H54 (cell line): ENCODE data around the gene SLC29A3.
A peak's percentile ranks its signal among the peaks of the same experiment; 100 is the strongest.

Source experiments
- DNase-seq: peaks from one replicate; pipeline ENCODE4 v3.0.0; 2011; ENCODE audit warnings: low spot score, mixed read lengths; ENCODE audit not compliant: insufficient read length
- FAIRE-seq: peaks from 3 replicates; lab custom pipeline; 2011; peaks lifted over from hg19 to GRCh38; lab: Jason Lieb, UNC
- POLR2A ChIP-seq: IDR thresholded peaks from 2 replicates; pipeline ENCODE4 v1.6.1; 2011; ENCODE audit warnings: low read depth, mild to moderate bottlenecking, low read length

SLC29A3 gene

DNA sequence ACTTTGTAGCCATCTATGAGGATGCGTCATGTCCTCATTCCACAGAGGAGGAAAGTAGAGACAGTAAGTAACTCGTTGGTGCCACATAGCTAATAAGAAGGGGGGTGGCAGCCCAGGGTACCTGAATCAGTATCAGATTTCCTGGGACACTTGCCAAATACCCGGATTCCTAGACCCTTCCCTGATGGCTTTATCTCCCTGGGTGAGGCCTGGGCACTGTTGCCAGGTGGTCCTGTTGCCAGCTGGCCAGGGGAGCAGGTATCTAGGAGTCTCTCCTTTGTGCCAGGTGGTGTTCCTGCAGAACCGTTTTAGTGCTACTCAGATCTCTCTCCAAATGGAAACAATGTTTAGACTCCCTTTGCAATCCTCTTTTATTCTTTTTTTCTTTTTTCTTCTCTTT is 12.7 kb downstream of the SLC29A3 start:
- no peak for TF ChIP-seq POLR2A
- DNase-seq (no peak), FAIRE-seq (no peak)

DNA sequence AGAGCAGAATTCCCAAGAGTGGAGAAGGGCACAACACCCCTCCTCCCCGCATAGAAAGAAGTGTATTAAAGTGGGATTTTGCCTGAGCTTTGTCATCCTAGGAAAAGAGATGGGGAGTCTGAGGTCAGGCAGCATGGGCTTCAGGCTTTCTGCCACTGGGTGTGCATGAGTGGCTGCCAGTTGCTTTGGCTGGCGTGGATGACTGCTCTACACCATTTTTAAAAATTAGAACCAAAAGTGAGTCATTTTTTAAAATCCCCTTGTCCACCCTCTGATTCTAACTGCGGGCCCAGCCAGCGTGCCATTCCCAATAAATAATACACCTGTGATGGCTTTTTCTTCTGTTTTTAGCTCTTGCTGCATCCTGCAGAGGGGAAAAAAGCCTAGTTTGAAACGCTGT is 13.4 kb downstream of the SLC29A3 start:
- FAIRE-seq, result no peak
- no peak for TF ChIP-seq POLR2A
- DNase-seq, result no peak

DNA sequence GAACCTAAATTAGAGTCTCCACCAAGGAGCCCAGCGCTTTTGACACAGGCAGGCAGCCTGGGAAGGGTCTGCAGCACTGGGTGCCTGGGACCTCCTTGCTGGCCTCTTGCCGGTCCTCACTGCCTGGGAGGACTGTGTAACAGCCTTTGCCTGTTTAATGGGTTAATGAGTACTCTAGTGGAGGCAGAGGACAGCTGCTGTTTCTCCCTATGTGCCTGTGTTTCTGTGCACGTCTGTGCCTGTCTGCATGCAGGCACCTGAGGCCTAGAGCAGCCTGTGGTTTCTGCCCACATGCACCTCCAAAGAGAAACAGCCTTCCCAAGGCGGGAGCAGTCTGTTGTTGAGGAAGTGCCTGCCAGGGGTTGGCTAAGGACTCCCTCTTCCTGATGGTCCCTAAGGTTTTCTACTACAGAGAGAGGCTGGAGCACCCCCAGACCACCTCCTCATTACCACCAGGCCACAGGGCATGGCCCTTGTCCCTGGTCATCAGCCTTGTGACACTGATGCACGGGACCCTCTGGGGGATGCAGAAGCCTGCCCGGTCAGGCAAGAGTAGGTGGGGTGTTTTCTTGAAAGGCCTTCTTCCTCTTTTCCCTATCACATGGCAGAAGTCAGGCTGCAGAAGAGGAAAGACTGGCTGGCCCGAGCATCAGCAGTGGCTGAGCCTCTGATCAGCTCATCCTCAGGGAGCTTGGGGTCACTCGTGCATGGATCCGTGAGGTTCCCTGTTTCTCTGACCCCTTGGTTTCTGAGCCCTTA is 14.2 kb downstream of the SLC29A3 start:
- DNase-seq (no peak), FAIRE-seq (no peak)
- TF ChIP-seq POLR2A, result no peak

DNA sequence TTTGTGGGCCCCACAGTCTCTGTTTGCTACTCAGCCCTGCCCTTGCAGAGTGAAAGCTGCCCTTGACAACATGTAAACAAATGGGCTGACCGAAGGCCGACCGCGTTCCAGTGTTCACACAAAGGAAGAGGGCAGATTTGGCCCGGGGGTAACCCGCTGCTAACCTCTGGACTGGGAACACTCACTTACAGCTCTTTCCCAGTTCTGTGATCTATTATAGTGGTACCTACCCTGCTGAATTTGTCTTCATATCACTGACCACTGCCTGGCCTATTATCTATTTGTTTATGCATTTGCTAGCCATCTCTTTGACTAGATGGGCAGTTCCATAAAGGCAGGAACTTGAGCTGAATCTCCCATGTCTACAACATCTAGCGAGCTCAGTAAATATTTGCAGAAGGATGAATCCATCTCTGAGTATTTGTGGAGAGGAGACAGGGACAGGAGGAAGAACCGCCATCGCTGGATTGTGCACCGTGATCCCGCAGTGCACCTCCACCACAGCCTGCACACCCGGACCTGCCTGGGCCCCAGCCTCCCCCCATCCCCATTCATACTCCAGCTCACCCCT is 15.2 kb downstream of the SLC29A3 start:
- no peak for FAIRE-seq
- TF ChIP-seq POLR2A, result no peak
- no peak for DNase-seq

DNA sequence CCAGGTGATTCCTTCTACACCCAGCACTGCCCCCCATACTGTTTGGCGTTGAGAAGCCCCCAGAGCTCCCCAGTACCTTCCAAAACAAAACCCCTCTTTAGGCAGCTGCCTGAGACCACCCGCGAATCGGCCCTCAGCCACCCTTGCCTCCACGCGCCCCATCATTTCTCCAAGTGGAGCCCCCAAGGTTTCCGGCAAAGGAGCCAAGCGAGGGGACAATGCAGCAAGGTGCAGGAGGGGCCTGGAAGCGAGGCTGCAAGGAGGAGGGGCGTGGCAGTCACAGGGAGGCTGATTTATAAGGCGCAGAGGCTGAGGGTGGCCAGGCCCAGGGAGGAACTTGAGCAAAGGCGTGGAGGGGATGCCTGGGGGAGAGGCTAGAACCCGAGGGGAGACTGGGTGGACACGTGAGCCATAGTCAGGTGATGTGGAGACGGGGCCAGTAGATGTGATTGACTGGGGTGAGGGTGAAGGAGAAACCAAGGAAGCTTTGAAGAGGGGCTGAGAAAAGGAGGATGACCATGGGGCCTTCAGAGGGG is 16.2 kb downstream of the SLC29A3 start:
- TF ChIP-seq POLR2A, result no peak
- no peak for FAIRE-seq
- no peak for DNase-seq

DNA sequence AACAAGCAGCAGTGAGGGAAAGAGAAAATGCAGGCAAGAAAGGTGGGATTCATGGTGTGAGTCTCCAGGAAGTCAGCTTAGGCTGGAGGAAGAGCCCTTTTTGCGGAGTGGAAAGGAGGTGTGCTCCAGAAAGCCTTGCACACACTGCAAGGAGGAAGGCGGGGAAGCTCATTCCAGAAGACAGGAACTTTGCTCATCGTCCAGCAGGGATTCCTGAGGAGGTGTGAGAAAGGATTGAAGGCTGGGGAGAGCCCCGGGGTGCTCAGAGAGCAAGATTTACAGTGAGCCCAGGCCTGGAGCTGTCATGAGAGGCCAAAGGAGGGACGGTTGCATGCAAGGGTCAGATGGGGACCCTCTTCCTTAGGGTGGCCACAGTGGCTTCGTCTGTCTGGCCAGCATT is 17.6 kb downstream of the SLC29A3 start:
- no peak for TF ChIP-seq POLR2A
- DNase-seq, result no peak
- FAIRE-seq, result no peak

DNA sequence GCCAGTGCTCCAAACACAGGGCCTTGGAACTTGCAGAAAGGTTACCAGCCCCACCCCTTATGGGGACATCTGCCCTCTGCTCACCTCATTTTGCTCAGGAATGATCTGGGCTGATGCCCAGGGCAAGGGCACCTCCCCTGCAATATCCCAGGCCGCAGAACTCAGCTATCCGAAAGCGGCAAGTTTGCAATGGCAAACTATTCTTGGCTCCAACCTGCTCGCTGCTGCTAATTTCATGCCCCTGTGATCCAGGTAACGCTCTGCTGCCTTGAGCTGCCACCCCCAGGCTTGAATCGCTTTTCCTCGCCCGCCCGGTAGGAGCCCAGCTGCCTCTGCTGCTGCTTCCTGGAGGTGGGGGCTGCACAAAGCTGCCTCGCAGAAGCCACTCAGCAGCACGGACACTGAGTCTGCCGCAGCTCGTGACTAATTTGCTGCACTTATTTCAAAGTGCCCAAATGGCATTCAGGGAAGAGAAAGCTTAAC is 18.2 kb downstream of the SLC29A3 start:
- no peak for FAIRE-seq
- no peak for DNase-seq
- no peak for TF ChIP-seq POLR2A

DNA sequence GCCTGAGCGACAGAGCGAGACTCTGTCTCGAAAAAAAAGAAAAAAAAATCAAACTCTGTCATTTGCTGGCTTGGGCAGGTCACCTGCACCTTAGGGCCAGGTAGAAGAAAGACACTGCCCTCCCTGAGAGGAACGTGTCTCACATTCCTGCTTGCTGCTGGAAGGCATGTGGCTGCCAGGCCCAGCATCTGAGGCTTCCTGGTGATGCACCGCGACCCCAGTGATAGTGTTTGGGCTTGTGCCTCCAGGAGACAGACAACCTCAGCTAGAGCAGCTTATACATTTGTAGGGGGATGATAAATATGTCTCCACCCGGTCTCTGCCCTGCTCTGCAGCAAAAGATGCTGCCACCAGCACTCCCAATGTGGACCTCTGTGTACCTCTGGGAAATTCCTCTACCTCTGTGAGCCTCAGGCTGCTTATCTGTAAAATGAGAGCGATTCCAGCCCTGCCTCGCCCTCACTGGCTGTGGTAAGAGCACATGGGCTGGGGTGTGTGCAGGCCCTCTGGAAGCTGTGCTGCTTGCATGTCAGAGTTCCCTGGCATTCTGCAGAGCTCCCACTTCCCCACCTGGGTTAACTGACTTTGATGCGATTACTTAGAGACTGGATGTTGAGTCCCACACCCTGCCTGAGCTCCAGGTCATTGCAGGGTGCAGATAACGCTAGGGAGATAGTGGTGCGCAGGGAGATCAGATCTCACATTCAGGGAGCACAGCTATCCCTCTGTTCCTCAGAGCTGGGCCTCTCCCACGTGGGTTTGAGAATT is 19.9 kb downstream of the SLC29A3 start:
- DNase-seq (no peak), FAIRE-seq (no peak)
- no peak for TF ChIP-seq POLR2A

DNA sequence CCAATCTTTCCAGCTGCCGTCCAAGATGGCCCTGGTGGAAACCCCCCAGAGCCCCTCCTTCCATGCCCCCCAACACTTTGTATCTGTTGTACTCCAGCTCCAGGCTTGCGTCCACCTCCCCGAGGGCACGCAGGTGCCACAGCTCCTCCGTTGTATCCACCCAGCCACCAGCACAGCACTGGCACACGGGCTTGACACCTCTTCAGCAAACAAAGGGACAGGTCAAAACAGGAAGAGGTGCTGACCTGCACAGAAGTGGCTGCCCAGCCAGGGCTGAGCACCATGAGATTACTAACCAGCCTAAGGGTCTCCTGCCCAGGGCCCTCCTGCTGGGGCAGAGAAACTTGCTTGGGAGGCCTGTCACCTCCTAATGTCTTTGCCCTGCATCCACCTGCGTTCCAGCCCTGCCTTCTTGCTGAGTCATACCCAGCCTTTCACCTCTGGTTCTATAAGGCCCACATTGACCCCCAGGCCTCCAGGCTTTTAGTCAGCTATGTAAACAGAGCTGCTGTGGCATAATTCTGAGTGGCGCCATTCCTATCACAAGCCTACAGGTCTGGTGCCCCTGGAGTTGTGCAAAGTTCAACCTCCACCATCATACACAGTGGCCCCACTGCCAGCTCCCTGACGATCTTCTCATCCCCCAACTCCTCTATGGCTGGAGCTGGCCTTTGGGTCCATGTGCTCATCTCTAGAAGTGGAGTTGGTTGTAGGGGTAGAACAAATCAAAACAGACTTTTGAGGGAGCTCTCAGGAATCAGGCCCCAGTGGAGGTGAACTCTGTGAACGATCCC is 20.9 kb downstream of the SLC29A3 start:
- no peak for TF ChIP-seq POLR2A
- FAIRE-seq, result peak; percentile 68
- DNase-seq, result peak; percentile 88

DNA sequence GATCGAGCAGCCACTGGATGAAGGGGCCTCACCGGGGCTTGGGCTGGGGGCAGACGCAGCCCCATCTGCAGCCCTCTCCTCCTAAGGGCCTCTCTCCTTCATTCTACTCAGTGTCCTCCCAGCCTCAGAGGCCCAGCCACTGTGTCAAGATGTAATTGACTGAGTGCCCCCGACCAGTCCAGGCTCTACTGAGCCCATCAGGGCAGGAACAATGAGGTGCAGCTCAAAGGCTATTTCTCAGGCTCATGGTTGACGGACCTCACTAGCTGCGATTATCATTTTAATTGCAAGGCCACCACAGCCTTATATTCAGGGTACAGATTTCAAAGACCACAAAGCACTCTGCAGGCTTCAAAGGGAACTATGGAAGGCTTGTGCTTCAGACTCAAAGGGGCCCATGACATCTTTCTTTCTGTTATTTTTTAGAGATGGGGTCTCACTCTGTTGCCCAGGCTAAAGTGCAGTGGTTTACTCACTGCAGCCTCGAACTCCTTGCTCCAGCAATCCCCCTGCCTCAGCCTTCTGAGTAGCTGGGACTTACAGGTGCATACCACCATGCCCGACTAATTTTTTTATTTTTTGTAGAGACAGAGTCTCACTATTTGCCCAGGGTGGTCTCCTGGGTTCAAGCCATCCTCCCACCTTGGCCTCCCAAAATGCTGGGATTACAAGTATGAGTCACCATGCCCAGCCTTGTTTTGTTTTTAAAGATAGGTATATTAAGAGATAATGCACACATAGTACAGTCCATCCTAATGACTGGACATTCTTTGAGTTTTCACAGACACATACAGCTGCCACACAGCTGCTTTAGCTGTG is 23.7 kb downstream of the SLC29A3 start:
- DNase-seq (no peak), FAIRE-seq (no peak)
- TF ChIP-seq POLR2A, result no peak

DNA sequence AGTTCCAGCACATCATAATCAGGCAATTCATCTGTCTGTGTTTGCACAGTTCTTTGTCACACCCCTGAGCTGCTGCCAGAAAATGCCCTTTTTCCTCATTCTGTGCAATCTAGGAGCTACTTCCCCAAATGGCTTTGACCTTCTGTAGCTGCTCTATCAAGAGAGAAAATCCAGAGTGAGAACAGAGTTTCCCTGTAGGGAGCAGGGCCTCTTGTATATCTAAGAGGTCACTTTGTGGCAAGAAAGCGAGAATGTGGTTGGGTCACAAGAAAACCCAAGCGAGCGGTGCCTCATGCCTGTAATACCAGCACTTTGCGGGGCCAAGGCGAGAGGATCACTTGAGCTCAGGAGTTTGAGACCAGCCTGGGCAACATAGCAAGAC is 24.3 kb downstream of the SLC29A3 start:
- DNase-seq, result no peak
- no peak for TF ChIP-seq POLR2A
- no peak for FAIRE-seq

DNA sequence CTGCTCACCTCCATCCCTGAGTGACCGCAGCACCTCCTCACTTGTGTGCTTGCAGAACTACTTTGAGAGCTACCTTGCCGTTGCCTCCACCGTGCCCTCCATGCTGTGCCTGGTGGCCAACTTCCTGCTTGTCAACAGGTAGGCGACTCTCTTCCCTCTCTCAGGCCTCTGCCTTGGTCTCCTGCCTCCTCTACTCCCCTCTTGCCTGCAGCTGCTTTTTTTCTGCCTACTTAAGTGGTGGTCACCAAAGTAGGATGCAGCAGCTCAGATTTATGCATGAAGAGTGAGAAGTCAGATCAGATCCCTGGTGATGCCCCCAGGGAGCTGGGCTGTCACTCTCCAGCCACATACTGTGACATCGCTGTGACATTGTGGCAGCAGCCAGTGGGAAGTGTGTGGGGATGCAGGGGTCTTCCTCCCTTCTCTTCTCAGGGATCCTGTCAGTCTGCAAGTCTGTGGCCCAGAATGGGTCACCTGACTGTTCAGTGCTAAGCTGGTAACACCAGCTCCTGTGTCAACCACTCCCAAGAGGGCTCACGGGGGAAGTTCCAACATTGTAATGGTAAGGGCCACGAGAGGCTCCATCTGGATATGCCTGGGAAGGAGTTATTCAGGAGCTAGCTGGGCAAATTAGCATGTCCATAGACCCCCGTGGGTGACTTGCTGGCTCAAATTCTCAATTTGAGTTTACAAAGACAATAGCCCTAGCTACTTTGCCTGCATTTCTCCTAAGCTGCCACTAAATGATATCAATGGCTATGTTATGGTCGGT is 25.3 kb downstream of the SLC29A3 start:
- DNase-seq (no peak), FAIRE-seq (no peak)
- TF ChIP-seq POLR2A, result no peak
